Chondrocyte (in vitro differentiated cells): Measurements from ENCODE around the gene C11orf16. TPM values are rescaled to one million over a fixed set of nuclear protein-coding genes. Genes with fewer than 3 reads are reported as not detected.

Source experiments
- DNase-seq: peaks from one replicate; pipeline ENCODE4 v3.0.0; 2021; ENCODE audit warnings: mixed read lengths, low spot score
- H3K27ac Mint-ChIP-seq: one replicate; pipeline ENCODE4 v1.8.0; 2021; ENCODE audit warnings: mild to moderate bottlenecking, moderate library complexity, mixed read lengths; ENCODE audit not compliant: unreplicated experiment
- H3K27me3 Mint-ChIP-seq: 2 replicates; pipeline ENCODE4 v1.8.0; 2021; ENCODE audit warnings: low read depth, mixed read lengths
- H3K36me3 Mint-ChIP-seq: 2 replicates; pipeline ENCODE4 v1.8.0; 2021; ENCODE audit warnings: low read depth, mixed read lengths
- H3K4me1 Mint-ChIP-seq: 2 replicates; pipeline ENCODE4 v1.8.0; 2021; ENCODE audit warnings: low read depth, mild to moderate bottlenecking, mixed read lengths
- H3K4me3 Mint-ChIP-seq: one replicate; pipeline ENCODE4 v1.8.0; 2021; ENCODE audit warnings: mild to moderate bottlenecking, moderate library complexity, mixed read lengths; ENCODE audit not compliant: unreplicated experiment
- H3K9me3 Mint-ChIP-seq: 2 replicates; pipeline ENCODE4 v1.8.0; 2021; ENCODE audit warnings: low read depth, mixed read lengths
- total RNA-seq: library from RNA; stranded (reverse); gene quantifications from 3 replicates; pipeline ENCODE4 v1.2.1, GENCODE V29; 2021
- TF ChIP-seq, protein P1 (sequence below): fragments of 200-600 bp; sonication (generic); IDR thresholded peaks from 2 replicates; pipeline ENCODE4 v1.5.0; 2021; ENCODE audit warnings: antibody characterized with exemption, mild to moderate bottlenecking, moderate library complexity

C11orf16 gene
- total RNA-seq, 1 donor from 2014 or later = not detected

GRCh38 chr11:8914661-8915018 lies 18.1 kb downstream of the C11orf16 start:
- TF ChIP-seq, protein P1, sequence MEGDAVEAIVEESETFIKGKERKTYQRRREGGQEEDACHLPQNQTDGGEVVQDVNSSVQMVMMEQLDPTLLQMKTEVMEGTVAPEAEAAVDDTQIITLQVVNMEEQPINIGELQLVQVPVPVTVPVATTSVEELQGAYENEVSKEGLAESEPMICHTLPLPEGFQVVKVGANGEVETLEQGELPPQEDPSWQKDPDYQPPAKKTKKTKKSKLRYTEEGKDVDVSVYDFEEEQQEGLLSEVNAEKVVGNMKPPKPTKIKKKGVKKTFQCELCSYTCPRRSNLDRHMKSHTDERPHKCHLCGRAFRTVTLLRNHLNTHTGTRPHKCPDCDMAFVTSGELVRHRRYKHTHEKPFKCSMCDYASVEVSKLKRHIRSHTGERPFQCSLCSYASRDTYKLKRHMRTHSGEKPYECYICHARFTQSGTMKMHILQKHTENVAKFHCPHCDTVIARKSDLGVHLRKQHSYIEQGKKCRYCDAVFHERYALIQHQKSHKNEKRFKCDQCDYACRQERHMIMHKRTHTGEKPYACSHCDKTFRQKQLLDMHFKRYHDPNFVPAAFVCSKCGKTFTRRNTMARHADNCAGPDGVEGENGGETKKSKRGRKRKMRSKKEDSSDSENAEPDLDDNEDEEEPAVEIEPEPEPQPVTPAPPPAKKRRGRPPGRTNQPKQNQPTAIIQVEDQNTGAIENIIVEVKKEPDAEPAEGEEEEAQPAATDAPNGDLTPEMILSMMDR = peak; percentile 19
- no peak for DNase-seq
- H3K36me3 Mint-ChIP-seq = peaks cover 1% of the 10 kb centered on the region
- peak overlapping the region; percentile 75 for H3K27ac Mint-ChIP-seq
- H3K27me3 Mint-ChIP-seq = no peaks in the 10 kb centered on the region
- no peak overlapping the region for H3K4me3 Mint-ChIP-seq
- no peaks in the 10 kb centered on the region for H3K9me3 Mint-ChIP-seq
- peaks cover 71% of the 10 kb centered on the region for H3K4me1 Mint-ChIP-seq

GRCh38 chr11:8913961-8914660 lies 18.6 kb downstream of the C11orf16 start:
- H3K27me3 Mint-ChIP-seq = no peaks in the 10 kb centered on the region
- no peaks in the 10 kb centered on the region for H3K9me3 Mint-ChIP-seq
- DNase-seq = no peak
- peak overlapping the region; percentile 75 for H3K27ac Mint-ChIP-seq
- peak overlapping the region; percentile 33 for H3K4me3 Mint-ChIP-seq
- peaks cover 77% of the 10 kb centered on the region for H3K4me1 Mint-ChIP-seq
- TF ChIP-seq, protein P1 = peak; percentile 86
- peaks cover 1% of the 10 kb centered on the region for H3K36me3 Mint-ChIP-seq

DNA sequence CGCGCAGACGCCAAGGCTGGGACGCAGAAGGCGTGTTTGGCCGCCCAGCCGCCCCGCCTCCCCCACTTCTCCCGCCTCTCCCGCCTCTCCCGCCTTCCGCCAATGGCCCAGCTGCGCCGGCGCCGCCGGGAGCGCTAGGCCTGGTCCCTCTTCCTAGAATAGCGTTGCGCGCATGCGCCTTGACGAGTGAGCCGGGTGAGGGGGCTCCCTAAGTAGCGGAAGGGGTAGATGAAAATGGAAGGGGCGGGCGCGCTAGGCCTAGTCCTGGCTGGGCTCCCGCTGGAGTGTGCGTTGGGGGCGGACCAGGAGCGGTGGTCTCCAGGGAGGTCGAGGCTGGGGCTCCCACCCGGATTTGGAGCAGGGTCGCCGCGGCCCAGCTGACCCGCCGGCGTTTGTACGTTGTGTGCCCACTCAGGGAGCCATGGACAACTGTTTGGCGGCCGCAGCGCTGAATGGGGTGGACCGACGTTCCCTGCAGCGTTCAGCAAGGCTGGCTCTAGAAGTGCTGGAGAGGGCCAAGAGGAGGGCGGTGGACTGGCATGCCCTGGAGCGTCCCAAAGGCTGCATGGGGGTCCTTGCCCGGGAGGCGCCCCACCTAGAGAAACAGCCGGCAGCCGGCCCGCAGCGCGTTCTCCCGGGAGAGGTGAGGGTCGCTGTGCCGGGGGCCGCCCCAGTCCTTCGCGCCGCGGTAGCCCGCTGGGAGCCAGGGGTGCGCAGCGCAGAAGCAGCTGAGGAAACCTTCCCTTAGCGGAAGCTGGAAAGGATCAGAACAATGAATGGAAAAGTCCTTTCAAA lies 21.5 kb downstream of the C11orf16 start, which contains the start of gene AKIP1:
Gene AKIP1, plus strand, starts transcription at position 161 of the 795 bp plus-strand sequence. Its CDS starts 261 bp downstream, at position 422.
- Mint-ChIP-seq H3K4me1 (peaks cover 70% of the 10 kb centered on the region), H3K9me3 (no peaks in the 10 kb centered on the region), H3K27me3 (no peaks in the 10 kb centered on the region), H3K36me3 (no peaks in the 10 kb centered on the region), H3K27ac (peak within 1 kb of the TSS; percentile 93), H3K4me3 (peak within 1 kb of the TSS; percentile 87)
- DNase-seq = peak; percentile 98
- TF ChIP-seq, protein P1 = peak; percentile 10

GRCh38 chr11:8910649-8911026 lies 22.1 kb downstream of the C11orf16 start:
- DNase-seq = no peak
- H3K4me3 Mint-ChIP-seq = peak overlapping the region; percentile 73
- no peak overlapping the region for H3K27ac Mint-ChIP-seq
- TF ChIP-seq, protein P1 = no peak
- peaks cover 71% of the 10 kb centered on the region for H3K4me1 Mint-ChIP-seq
- no peaks in the 10 kb centered on the region for H3K9me3 Mint-ChIP-seq
- H3K27me3 Mint-ChIP-seq = no peaks in the 10 kb centered on the region
- no peaks in the 10 kb centered on the region for H3K36me3 Mint-ChIP-seq

- H3K4me1 Mint-ChIP-seq = peaks cover 55% of the 10 kb centered on the region
- H3K4me3 Mint-ChIP-seq = no peak overlapping the region
- H3K27ac Mint-ChIP-seq = peak overlapping the region; percentile 9
- TF ChIP-seq, protein P1 = no peak
- no peaks in the 10 kb centered on the region for H3K36me3 Mint-ChIP-seq
- no peaks in the 10 kb centered on the region for H3K27me3 Mint-ChIP-seq
- DNase-seq = no peak
- no peaks in the 10 kb centered on the region for H3K9me3 Mint-ChIP-seq
Measured at GRCh38 chr11:8908099-8908498, 24.6 kb downstream of the C11orf16 start.
